Osteocyte (in vitro differentiated cells): Measurements from ENCODE around the gene SAP30L. TPM values are rescaled to one million over a fixed set of nuclear protein-coding genes. Genes with fewer than 3 reads are reported as not detected.

Experiments
- DNase-seq: peaks from one replicate; pipeline ENCODE4 v3.0.0; 2021; ENCODE audit warnings: mixed read lengths; ENCODE audit not compliant: unreplicated experiment; ENCODE audit errors: extremely low spot score
- H3K27ac Mint-ChIP-seq: one replicate; pipeline ENCODE4 v1.8.0; 2021; ENCODE audit warnings: mild to moderate bottlenecking, mixed read lengths; ENCODE audit not compliant: unreplicated experiment
- H3K27me3 Mint-ChIP-seq: one replicate; pipeline ENCODE4 v1.8.0; 2021; ENCODE audit warnings: mixed read lengths; ENCODE audit not compliant: unreplicated experiment
- H3K36me3 Mint-ChIP-seq: one replicate; pipeline ENCODE4 v1.8.0; 2021; ENCODE audit warnings: mixed read lengths; ENCODE audit not compliant: unreplicated experiment
- H3K4me1 Mint-ChIP-seq: one replicate; pipeline ENCODE4 v1.8.0; 2021; ENCODE audit warnings: mixed read lengths; ENCODE audit not compliant: unreplicated experiment
- H3K4me3 Mint-ChIP-seq: one replicate; pipeline ENCODE4 v1.8.0; 2021; ENCODE audit warnings: mild to moderate bottlenecking, moderate library complexity, mixed read lengths; ENCODE audit not compliant: unreplicated experiment
- H3K9me3 Mint-ChIP-seq: one replicate; pipeline ENCODE4 v1.8.0; 2021; ENCODE audit warnings: mixed read lengths; ENCODE audit not compliant: unreplicated experiment
- total RNA-seq: library from RNA; stranded (reverse); gene quantifications from 2 replicates; pipeline ENCODE4 v1.2.1, GENCODE V29; 2021
- TF ChIP-seq, protein P1 (sequence below): fragments of 200-600 bp; sonication (generic); IDR thresholded peaks from 2 replicates; pipeline ENCODE4 v1.5.0; 2021; ENCODE audit warnings: antibody characterized with exemption, mild to moderate bottlenecking, moderate library complexity

SAP30L gene
- total RNA-seq, 1 donor from 2014 or later: 45.9 TPM

DNA sequence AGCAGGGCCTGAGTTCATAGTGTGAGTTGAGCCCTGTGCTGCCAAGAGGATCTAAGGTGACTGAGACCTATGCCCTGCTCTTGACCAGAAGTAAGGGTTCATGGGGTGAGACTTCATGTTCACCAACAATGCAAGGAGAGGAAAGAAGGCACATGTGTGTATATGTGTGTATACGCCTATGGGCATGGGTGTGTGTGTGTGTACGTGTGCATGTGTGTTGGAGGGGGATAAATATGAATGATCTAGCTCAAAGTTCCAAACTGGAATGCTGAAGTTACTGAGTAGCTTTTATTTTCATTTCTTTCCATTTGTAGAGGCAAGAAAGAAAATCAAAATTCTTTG, 57.9 kb downstream of the SAP30L start:
- no peak for DNase-seq
- Mint-ChIP-seq H3K9me3 (no peaks in the 10 kb centered on the region), H3K4me3 (no peak overlapping the region), H3K36me3 (no peaks in the 10 kb centered on the region), H3K27ac (no peak overlapping the region), H3K4me1 (no peaks in the 10 kb centered on the region), H3K27me3 (peaks cover 58% of the 10 kb centered on the region)
- TF ChIP-seq, protein P1, sequence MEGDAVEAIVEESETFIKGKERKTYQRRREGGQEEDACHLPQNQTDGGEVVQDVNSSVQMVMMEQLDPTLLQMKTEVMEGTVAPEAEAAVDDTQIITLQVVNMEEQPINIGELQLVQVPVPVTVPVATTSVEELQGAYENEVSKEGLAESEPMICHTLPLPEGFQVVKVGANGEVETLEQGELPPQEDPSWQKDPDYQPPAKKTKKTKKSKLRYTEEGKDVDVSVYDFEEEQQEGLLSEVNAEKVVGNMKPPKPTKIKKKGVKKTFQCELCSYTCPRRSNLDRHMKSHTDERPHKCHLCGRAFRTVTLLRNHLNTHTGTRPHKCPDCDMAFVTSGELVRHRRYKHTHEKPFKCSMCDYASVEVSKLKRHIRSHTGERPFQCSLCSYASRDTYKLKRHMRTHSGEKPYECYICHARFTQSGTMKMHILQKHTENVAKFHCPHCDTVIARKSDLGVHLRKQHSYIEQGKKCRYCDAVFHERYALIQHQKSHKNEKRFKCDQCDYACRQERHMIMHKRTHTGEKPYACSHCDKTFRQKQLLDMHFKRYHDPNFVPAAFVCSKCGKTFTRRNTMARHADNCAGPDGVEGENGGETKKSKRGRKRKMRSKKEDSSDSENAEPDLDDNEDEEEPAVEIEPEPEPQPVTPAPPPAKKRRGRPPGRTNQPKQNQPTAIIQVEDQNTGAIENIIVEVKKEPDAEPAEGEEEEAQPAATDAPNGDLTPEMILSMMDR: no peak

DNA sequence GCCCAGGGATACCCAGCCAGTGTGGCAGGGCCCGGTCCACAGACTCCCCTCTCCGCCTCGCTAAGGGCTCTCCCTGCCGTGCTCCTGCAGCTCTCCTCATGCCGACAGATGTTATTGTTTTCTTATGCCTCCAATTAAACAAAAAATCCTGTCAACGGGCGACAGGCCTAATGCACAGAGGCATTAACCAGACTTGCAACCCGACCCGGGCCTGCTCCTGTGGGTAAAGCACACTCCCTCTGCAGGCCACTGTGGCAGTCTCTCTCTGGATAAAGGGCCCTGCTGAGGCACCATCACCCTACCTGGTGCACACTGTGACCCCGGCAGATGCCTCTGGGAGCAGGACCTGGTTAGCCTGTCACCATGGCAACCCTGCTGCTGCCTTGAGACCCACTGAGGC, 59.8 kb downstream of the SAP30L start:
- no peaks in the 10 kb centered on the region for H3K9me3 Mint-ChIP-seq
- peaks cover 60% of the 10 kb centered on the region for H3K27me3 Mint-ChIP-seq
- no peak for DNase-seq
- H3K4me1 Mint-ChIP-seq: no peaks in the 10 kb centered on the region
- no peaks in the 10 kb centered on the region for H3K36me3 Mint-ChIP-seq
- TF ChIP-seq, protein P1: no peak
- no peak overlapping the region for H3K27ac Mint-ChIP-seq
- H3K4me3 Mint-ChIP-seq: no peak overlapping the region

DNA sequence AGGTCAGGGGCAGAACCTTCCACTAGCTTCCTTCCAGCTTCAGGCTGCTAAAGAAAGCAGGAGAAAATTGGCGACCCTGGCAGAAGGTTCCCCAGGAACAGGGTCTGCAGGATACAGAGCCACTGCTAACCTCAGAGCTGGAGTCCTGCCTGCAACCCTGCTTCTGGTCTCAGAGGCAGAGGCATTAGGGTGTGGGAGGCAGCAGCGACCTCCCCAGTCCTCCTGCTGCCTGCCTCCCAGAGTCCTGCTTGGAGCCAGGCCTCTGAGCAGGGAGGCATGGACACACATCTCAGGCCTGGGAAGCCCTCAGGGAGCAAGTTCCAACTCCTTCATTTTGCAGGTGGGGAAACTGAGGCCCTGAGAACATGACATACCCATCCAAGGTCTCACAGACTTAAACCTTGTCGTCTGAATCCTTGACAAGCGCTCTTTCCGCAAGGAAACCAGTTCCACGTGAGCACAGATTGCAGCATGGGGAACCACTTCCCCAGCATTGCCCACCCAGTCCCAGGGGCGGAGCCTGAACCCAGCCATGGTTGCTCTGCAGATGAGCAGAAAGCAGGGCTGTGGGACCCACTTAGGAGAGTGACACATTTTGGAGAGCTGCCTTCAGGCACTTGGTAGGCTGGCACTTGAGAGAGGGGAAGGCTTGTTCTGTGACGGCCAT, 60.4 kb downstream of the SAP30L start:
- TF ChIP-seq, protein P1: no peak
- Mint-ChIP-seq H3K36me3 (no peaks in the 10 kb centered on the region), H3K4me1 (no peaks in the 10 kb centered on the region), H3K27me3 (peaks cover 62% of the 10 kb centered on the region), H3K27ac (no peak overlapping the region), H3K9me3 (no peaks in the 10 kb centered on the region), H3K4me3 (no peak overlapping the region)
- no peak for DNase-seq

DNA sequence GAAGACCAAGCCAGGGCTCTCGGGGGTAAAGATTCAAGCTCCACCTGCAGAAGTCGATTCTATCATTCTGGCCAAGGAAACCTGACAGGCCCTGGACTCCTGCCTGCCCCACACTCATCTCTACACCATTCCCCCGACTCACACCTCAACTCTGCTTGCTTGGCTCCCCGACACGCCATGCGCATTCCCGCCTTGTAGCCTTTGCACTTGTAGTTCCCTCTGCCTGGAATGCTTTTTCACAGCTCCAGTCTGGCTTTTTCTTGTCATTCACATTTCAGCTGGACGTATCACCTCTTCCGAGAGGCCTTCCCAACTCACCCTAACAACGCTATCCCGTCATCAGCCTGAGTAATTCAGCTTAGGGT, 60.9 kb downstream of the SAP30L start:
- DNase-seq: no peak
- no peaks in the 10 kb centered on the region for H3K36me3 Mint-ChIP-seq
- H3K27me3 Mint-ChIP-seq: peaks cover 61% of the 10 kb centered on the region
- no peaks in the 10 kb centered on the region for H3K9me3 Mint-ChIP-seq
- no peaks in the 10 kb centered on the region for H3K4me1 Mint-ChIP-seq
- H3K4me3 Mint-ChIP-seq: no peak overlapping the region
- TF ChIP-seq, protein P1: no peak
- no peak overlapping the region for H3K27ac Mint-ChIP-seq

DNA sequence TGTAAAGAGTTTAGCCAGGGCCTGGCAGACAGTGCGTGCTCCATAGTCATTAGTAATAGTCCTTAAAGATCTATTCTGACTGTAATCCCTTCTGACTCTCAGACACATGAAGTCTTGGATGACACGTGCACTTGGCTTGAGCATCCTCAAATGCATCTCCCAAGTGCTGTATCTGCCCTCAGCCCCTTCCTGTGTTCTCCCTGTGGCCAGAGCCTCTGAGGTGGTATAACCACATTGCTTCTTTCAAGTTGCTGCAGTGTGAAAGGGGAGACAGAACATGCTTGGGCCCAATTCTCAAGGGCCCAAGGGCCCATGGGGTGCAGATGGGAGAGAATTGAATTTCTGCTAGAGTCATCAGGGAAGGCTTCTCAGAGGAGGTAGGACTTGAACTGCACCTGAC, 62.3 kb downstream of the SAP30L start:
- Mint-ChIP-seq H3K4me1 (no peaks in the 10 kb centered on the region), H3K36me3 (no peaks in the 10 kb centered on the region), H3K9me3 (no peaks in the 10 kb centered on the region), H3K27ac (no peak overlapping the region), H3K27me3 (peaks cover 55% of the 10 kb centered on the region), H3K4me3 (no peak overlapping the region)
- DNase-seq: no peak
- TF ChIP-seq, protein P1: no peak
